Astrocyte of the cerebellum (primary cell): ENCODE results near the gene SLC6A8.
"Not testable (repeated sequence)": the region's sequence is repeated elsewhere in the genome, so short reads cannot be mapped to it uniquely, and the experiment has no call there.

Experiments
- DNase-seq: peaks from one replicate; pipeline ENCODE4 v3.0.0-alpha.2; 2011; ENCODE audit warnings: low read depth
- H3K4me3 ChIP-seq: 2 replicates; pipeline ENCODE4 v1.5.1; 2011; ENCODE audit warnings: mild to moderate bottlenecking, low read depth, low read length, moderate library complexity
- CTCF ChIP-seq: IDR thresholded peaks from 2 replicates; pipeline ENCODE4 v1.5.1; 2012; ENCODE audit warnings: low read length, low read depth, moderate library complexity, mild to moderate bottlenecking; ENCODE audit errors: missing control alignments
- in situ Hi-C: cut with HindIII; loops from 2 replicates; pipeline ENCODE4 v1.10.0; 2017; ENCODE audit warnings: low sequenced_read_pairs

SLC6A8 gene

GRCh38 chrX:153694687-153695270, 7.1 kb downstream of the SLC6A8 start:
- no peak for TF ChIP-seq CTCF
- in situ Hi-C loops, result no loop called here
- no peak overlapping the region for H3K4me3 ChIP-seq
- no peak for DNase-seq

DNA sequence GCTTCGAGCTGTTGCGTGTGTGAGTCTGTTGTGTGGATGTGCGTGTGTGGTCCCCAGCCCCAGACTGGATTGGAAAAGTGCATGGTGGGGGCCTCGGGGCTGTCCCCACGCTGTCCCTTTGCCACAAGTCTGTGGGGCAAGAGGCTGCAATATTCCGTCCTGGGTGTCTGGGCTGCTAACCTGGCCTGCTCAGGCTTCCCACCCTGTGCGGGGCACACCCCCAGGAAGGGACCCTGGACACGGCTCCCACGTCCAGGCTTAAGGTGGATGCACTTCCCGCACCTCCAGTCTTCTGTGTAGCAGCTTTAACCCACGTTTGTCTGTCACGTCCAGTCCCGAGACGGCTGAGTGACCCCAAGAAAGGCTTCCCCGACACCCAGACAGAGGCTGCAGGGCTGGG, 8.4 kb downstream of the SLC6A8 start:
- DNase-seq, result no peak
- in situ Hi-C loops, result no loop called here
- TF ChIP-seq CTCF, result no peak
- no peak overlapping the region for H3K4me3 ChIP-seq

DNA sequence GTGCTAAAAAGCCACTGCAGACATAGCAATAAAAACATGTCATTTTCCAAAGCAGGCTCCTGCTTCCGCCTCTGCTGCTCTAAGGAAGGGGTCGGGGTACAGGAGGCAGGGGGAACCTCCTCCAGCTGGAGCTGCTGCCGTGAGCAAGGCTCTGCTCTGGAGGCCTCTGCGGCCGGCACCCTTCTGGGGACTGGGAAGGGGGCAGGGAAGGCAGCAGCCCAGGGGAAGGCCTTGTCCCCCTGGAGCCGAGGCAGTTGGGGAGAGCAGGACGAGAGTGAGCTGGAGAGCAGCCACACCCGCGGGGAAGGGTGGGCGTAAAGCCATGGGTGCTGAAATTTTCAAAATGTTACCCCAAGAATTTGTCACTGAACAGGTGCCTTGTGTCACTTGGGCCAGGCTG, 8.8 kb downstream of the SLC6A8 start:
- DNase-seq, H3K4me3 ChIP-seq, in situ Hi-C loops: not testable (repeated sequence)

DNA sequence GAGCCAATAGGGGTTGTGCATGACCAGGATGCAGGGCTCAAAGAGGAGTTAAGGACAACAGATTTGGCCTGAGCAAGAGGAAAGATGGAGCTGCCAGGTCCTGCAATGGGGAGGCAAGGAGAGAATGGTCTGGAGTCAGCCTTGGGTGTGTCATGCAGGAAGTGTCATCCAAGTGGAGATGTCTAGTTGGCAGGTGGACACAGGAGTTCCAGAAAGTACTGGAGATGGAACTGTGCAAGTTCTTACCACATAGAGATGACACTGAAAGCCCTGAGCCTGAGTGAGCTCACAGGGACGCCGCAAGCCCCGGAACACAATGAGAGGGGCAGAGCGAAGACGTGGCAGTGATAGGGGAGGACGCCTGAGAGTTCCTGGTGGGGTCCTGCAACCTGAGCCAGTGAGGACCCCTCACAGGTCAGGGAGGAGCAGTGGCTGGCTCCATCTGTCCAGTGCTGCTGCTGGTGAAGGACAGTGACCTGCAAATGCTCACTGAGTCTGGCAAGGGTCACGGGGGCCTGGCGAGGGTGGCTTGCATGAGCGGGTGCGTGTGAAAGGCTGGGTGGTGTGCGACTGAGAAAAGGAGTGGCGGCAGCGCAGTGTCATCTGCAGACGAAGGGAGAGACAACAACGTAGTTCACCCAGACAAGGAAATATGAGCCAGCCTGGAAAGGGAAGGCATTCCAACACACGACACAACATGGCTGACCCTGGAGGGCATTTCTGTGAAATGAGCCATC, 9.4 kb downstream of the SLC6A8 start:
- H3K4me3 ChIP-seq, in situ Hi-C loops, DNase-seq: not testable (repeated sequence)

GRCh38 chrX:153697924-153698865, 10.5 kb downstream of the SLC6A8 start:
- no peak overlapping the region for H3K4me3 ChIP-seq
- in situ Hi-C loops, result no loop called here
- no peak for TF ChIP-seq CTCF
- DNase-seq, result no peak

DNA sequence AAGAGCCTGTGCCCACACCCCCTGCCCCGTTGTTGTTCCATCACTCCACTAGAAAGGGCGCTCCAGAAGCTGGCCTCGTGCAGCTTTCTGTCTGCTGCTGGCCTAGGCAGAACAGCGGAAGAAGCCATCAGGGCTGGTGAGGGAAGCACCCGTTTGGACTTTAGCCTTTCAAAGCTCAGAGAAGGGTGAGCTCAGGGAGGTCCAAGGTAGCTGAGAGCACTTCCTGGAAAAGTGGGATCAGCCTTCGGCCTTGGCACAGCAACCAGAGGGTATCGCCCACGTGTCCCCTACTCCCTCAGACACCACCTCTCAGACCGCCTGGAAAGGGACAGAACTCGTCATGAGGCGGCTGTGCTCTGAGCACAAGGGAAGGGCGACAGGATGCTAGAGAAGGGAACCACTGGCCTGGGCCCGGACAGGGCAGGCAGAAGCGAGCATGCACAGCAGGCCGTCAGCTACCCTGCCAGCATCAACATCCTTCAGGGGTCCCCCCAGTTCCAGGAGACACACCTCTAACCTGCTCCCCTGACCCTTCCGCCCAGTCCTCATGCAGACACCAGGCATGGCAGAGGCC, 11.6 kb downstream of the SLC6A8 start:
- in situ Hi-C loops, DNase-seq, H3K4me3 ChIP-seq: not testable (repeated sequence)

- H3K4me3 ChIP-seq, in situ Hi-C loops, DNase-seq: not testable (repeated sequence)
Measured at GRCh38 chrX:153699784-153700371, 12.2 kb downstream of the SLC6A8 start.

DNA sequence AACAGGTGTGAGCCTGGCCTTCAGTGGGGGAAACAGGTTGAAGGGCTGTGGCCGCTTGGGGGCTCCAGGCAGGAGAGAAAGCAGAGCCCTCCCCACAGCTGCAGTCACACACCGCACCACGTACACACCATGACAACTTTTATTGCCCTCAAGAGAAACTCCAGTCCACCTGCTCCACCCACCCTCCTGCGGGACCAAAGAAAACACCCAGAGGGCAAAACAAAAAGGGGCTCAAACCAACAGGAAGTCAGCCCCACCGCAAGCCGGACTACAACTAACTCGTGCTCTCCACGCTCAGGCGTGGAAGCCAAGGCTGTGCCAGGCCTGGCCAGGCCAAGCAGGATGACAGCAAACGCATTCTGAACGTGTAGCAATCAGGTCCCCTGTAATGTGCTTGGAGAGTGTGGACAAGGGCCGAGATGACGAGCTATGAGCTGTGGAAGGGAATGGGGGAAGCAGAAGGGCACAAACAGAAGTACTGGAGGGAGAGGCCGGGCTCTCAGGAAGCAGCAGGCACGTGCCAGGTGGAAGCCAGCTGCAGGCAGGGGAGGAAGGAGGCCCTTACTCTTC, 12.7 kb downstream of the SLC6A8 start:
- no peak for TF ChIP-seq CTCF
- DNase-seq, result no peak
- no peak overlapping the region for H3K4me3 ChIP-seq
- in situ Hi-C loops, result no loop called here
